ENCODE data around the gene MYBPH.

GRCh38 chr1:203149188-203149840, 26.3 kb downstream of the MYBPH start:
- TF ChIP-seq, protein P1, sequence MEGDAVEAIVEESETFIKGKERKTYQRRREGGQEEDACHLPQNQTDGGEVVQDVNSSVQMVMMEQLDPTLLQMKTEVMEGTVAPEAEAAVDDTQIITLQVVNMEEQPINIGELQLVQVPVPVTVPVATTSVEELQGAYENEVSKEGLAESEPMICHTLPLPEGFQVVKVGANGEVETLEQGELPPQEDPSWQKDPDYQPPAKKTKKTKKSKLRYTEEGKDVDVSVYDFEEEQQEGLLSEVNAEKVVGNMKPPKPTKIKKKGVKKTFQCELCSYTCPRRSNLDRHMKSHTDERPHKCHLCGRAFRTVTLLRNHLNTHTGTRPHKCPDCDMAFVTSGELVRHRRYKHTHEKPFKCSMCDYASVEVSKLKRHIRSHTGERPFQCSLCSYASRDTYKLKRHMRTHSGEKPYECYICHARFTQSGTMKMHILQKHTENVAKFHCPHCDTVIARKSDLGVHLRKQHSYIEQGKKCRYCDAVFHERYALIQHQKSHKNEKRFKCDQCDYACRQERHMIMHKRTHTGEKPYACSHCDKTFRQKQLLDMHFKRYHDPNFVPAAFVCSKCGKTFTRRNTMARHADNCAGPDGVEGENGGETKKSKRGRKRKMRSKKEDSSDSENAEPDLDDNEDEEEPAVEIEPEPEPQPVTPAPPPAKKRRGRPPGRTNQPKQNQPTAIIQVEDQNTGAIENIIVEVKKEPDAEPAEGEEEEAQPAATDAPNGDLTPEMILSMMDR (IDR thresholded peaks at IDR 0.05; ENCODE audit: poor library complexity, severe bottlenecking): no peak
- TF ChIP-seq RAD21 (conservative IDR thresholded peaks at IDR 0.05) (no peak), POLR2AphosphoS5 (IDR thresholded peaks at IDR 0.05) (no peak), EZH2 (IDR thresholded peaks at IDR 0.05; ENCODE audit: borderline replicate concordance, insufficient read depth, low read length, poor library complexity, severe bottlenecking) (no peak), EP300 (conservative IDR thresholded peaks at IDR 0.05; ENCODE audit: poor library complexity, severe bottlenecking) (no peak)

Measured in neural cell (in vitro differentiated cells).